ENCODE measurements around the gene MYT1. TPM values are rescaled to one million over a fixed set of nuclear protein-coding genes. Genes with fewer than 3 reads are reported as not detected.

The MYT1 gene
- total and polyA plus RNA-seq, 2 of the 13 experiments (the other 11 are each of a cell fraction or from before 2014, with no cell fraction given), result 0.58 to 2.5 TPM

DNA sequence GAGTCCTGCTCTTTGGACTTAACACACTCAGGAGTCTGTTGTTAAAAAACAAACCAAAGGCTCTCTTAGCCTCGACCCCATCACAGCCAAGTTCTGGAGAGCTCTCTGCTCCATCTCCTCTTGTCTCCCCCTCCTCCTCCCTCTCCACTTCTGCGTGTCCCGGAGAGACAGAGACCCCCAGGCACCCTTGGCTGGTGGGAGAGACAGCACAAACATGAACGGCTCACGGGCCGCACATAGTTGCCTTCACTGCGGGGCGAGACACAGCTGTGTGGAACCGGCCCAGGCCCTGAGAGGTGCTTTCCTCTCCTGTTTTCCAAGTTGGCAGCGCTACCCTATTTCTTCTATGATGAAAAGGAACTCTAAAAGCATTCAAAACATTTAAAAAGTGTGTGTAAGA, 23.3 kb upstream of the MYT1 start:
- Histone ChIP-seq H2AFZ (ENCODE audit: low read length) (no peak overlapping the region), H3K4me3 (replicated peaks in 1 of 3; ENCODE audit: insufficient read depth in 1 of 3, low read depth in 2 of 3, low read length in 3 of 3) (no peak overlapping the region), H4K20me1 (ENCODE audit: insufficient read depth, low read length) (no peaks in the 10 kb centered on the region), H3K36me3 (replicated peaks in 1 of 2; ENCODE audit: control insufficient read depth in 1 of 2, insufficient read depth in 2 of 2, low read length in 2 of 2) (no peaks in the 10 kb centered on the region), H3K79me2 (ENCODE audit: insufficient read depth, low read length) (no peaks in the 10 kb centered on the region), H3K4me2 (ENCODE audit: low read depth, low read length) (no peak overlapping the region), H3K27me3 (ENCODE audit: control insufficient read depth in 1 of 2, insufficient read depth in 2 of 2, low read length in 2 of 2) (peaks cover 14 to 44% of the 10 kb centered on the region in 2 experiments; a peak in 4 of 5 replicates), H3K9me3 (ENCODE audit: low read length) (peaks cover 24% of the 10 kb centered on the region), H3K9ac (ENCODE audit: insufficient read depth, low read depth, low read length) (no peak overlapping the region), H3K27ac (ENCODE audit: extremely low read length, insufficient read depth, low read length) (no peak overlapping the region), H3K4me1 (ENCODE audit: insufficient read depth, low read length) (no peaks in the 10 kb centered on the region)
- in situ Hi-C loops (cut with HindIII; ENCODE audit: extremely low pct_ligation_motif_present, low pct_unique_long_range_greater_than_20kb), result no loop called here
- intact Hi-C loops (cut with micrococcal nuclease; ENCODE audit: unreplicated experiment), result no loop called here
- TF ChIP-seq MEIS2 (CRISPR knock-in tag; IDR thresholded peaks at IDR 0.05) (0 out of 2 replicates have a peak, but pooled peaks have one; percentile 6), XBP1 (CRISPR knock-in tag; IDR thresholded peaks at IDR 0.05) (no peak)
- no TSS peak for BruUV-seq (replicated peaks)
- no peak for ATAC-seq
- WGBS (ENCODE audit: low lambda C conversion rate), result 51% methylated on average over 10 of the region's 10 CpGs
- ChIA-PET POLR2A (no interaction called here), CTCF (ENCODE audit: low intra/inter-chr PET ratio, low total read pairs) (no interaction called here)
- no peak for FAIRE-seq
- DNase-seq (ENCODE audit: low spot score), result no peak

DNA sequence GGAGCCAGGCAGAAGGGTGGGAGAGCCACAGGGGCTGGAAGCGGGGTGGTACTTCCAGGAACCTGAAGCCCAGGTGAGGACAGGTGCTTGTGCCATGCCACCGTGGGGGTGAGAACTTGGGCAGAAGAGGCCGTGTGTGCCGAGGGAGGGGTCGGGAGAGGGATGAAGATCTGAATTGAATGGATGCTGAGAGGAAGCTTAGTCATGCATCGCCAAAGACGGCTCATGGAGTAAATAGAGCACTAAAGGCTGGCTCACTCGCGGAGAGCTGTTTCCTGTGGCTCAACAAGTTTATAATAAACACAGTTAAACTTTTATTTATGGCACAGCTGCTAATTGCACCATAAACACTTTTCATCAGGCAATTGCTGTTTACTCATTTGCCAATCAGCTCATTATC, 21.7 kb upstream of the MYT1 start:
- POLR2A ChIA-PET, result no interaction called here
- Histone ChIP-seq H3K27ac (ENCODE audit: extremely low read length, insufficient read depth, low read length) (no peak overlapping the region), H4K20me1 (ENCODE audit: insufficient read depth, low read length) (no peaks in the 10 kb centered on the region), H3K9ac (ENCODE audit: insufficient read depth, low read depth, low read length) (no peak overlapping the region), H3K4me2 (ENCODE audit: low read depth, low read length) (no peak overlapping the region), H3K79me2 (ENCODE audit: insufficient read depth, low read length) (no peaks in the 10 kb centered on the region), H3K27me3 (ENCODE audit: control insufficient read depth in 1 of 2, insufficient read depth in 2 of 2, low read length in 2 of 2) (peaks cover 13 to 40% of the 10 kb centered on the region in 2 experiments; a peak in 4 of 5 replicates), H2AFZ (ENCODE audit: low read length) (no peak overlapping the region), H3K4me3 (replicated peaks in 1 of 3; ENCODE audit: insufficient read depth in 1 of 3, low read depth in 2 of 3, low read length in 3 of 3) (no peak overlapping the region), H3K4me1 (ENCODE audit: insufficient read depth, low read length) (no peaks in the 10 kb centered on the region), H3K9me3 (ENCODE audit: low read length) (peaks cover 26% of the 10 kb centered on the region), H3K36me3 (replicated peaks in 1 of 2; ENCODE audit: control insufficient read depth in 1 of 2, insufficient read depth in 2 of 2, low read length in 2 of 2) (no peaks in the 10 kb centered on the region)
- intact Hi-C loops (cut with micrococcal nuclease; ENCODE audit: unreplicated experiment) (no loop called here), in situ Hi-C loops (cut with HindIII; ENCODE audit: extremely low pct_ligation_motif_present, low pct_unique_long_range_greater_than_20kb) (no loop called here)
- ATAC-seq, result no peak
- no TSS peak for BruUV-seq (replicated peaks)
- DNase-seq (ENCODE audit: low spot score), result no peak
- CTCF ChIA-PET (ENCODE audit: low intra/inter-chr PET ratio, low total read pairs), result no interaction called here
- WGBS (ENCODE audit: low lambda C conversion rate), result 40% methylated on average over 9 of the region's 9 CpGs
- no peak for FAIRE-seq
- TF ChIP-seq ZNF839 (CRISPR knock-in tag; IDR thresholded peaks at IDR 0.05; ENCODE audit: borderline replicate concordance) (no peak), ZSCAN25 (CRISPR knock-in tag; IDR thresholded peaks at IDR 0.05) (no peak), RBFOX2 (IDR thresholded peaks at IDR 0.05; ENCODE audit: low read depth, low read length) (no peak)
- TF ChIP-seq, protein P1, sequence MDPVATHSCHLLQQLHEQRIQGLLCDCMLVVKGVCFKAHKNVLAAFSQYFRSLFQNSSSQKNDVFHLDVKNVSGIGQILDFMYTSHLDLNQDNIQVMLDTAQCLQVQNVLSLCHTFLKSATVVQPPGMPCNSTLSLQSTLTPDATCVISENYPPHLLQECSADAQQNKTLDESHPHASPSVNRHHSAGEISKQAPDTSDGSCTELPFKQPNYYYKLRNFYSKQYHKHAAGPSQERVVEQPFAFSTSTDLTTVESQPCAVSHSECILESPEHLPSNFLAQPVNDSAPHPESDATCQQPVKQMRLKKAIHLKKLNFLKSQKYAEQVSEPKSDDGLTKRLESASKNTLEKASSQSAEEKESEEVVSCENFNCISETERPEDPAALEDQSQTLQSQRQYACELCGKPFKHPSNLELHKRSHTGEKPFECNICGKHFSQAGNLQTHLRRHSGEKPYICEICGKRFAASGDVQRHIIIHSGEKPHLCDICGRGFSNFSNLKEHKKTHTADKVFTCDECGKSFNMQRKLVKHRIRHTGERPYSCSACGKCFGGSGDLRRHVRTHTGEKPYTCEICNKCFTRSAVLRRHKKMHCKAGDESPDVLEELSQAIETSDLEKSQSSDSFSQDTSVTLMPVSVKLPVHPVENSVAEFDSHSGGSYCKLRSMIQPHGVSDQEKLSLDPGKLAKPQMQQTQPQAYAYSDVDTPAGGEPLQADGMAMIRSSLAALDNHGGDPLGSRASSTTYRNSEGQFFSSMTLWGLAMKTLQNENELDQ (CRISPR knock-in tag; IDR thresholded peaks at IDR 0.05; ENCODE audit: borderline replicate concordance), result no peak

Data from HepG2 (cell line).